NCI-H187 treated with DMSO at 0.1 percent for 48 hours (cell line): ENCODE results near the gene C1orf167.

Experiments used
- DNase-seq: peaks from one replicate; lab custom pipeline; 2025; lab: John Stamatoyannopoulos, UW

Gene C1orf167

GRCh38 chr1:11761988-11762406 is at the start of gene C1orf167:
Gene C1orf167, plus strand, starts transcription at chr1:11762193. Its CDS starts 2,208 bp downstream, at chr1:11764401.
- no peak for DNase-seq

GRCh38 chr1:11712285-11712684 is 49.7 kb upstream of the C1orf167 start:
- no peak for DNase-seq

GRCh38 chr1:11713095-11713494 is 48.9 kb upstream of the C1orf167 start:
- DNase-seq = no peak

- no peak for DNase-seq
Observed at GRCh38 chr1:11714831-11715575, 47.0 kb upstream of the C1orf167 start.

GRCh38 chr1:11719313-11720032 is 42.5 kb upstream of the C1orf167 start:
- no peak for DNase-seq

- no peak for DNase-seq
Observed at GRCh38 chr1:11720033-11720376, 42.0 kb upstream of the C1orf167 start.

GRCh38 chr1:11720525-11720924 is 41.5 kb upstream of the C1orf167 start:
- DNase-seq = no peak

- no peak for DNase-seq
Observed at GRCh38 chr1:11721311-11721710, 40.7 kb upstream of the C1orf167 start.

- DNase-seq = no peak
Observed at GRCh38 chr1:11722538-11722937, 39.5 kb upstream of the C1orf167 start.

GRCh38 chr1:11725616-11726015 is 36.4 kb upstream of the C1orf167 start:
- no peak for DNase-seq

GRCh38 chr1:11727119-11727518 is 34.9 kb upstream of the C1orf167 start:
- no peak for DNase-seq

- DNase-seq = no peak
Observed at GRCh38 chr1:11728126-11728806, 33.7 kb upstream of the C1orf167 start.

GRCh38 chr1:11729155-11729497 is 32.9 kb upstream of the C1orf167 start:
- no peak for DNase-seq

GRCh38 chr1:11729498-11730428 is 32.2 kb upstream of the C1orf167 start:
- no peak for DNase-seq

GRCh38 chr1:11730429-11730891 is 31.5 kb upstream of the C1orf167 start:
- no peak for DNase-seq

GRCh38 chr1:11731691-11732283 is 30.2 kb upstream of the C1orf167 start:
- DNase-seq = no peak

- no peak for DNase-seq
Observed at GRCh38 chr1:11733306-11733705, 28.7 kb upstream of the C1orf167 start.

- DNase-seq = no peak
Observed at GRCh38 chr1:11735531-11735853, 26.5 kb upstream of the C1orf167 start.

- peak; percentile 56 for DNase-seq
Observed at GRCh38 chr1:11735854-11736745, 25.9 kb upstream of the C1orf167 start, which contains the start of gene AGTRAP. Gene AGTRAP, plus strand, starts transcription at chr1:11736136. Its CDS starts 73 bp downstream, at chr1:11736209.
